GM19452 (cell line): ENCODE measurements around the gene KLHL30.
"Not testable (repeated sequence)": the region's sequence is repeated elsewhere in the genome, so short reads cannot be mapped to it uniquely, and the experiment has no call there.

Source experiments
- ATAC-seq: cut with Tn5 transposase; IDR thresholded peaks from one replicate; pipeline ENCODE4 v1.9.1; 2021; ENCODE audit not compliant: unreplicated experiment

Gene KLHL30

DNA sequence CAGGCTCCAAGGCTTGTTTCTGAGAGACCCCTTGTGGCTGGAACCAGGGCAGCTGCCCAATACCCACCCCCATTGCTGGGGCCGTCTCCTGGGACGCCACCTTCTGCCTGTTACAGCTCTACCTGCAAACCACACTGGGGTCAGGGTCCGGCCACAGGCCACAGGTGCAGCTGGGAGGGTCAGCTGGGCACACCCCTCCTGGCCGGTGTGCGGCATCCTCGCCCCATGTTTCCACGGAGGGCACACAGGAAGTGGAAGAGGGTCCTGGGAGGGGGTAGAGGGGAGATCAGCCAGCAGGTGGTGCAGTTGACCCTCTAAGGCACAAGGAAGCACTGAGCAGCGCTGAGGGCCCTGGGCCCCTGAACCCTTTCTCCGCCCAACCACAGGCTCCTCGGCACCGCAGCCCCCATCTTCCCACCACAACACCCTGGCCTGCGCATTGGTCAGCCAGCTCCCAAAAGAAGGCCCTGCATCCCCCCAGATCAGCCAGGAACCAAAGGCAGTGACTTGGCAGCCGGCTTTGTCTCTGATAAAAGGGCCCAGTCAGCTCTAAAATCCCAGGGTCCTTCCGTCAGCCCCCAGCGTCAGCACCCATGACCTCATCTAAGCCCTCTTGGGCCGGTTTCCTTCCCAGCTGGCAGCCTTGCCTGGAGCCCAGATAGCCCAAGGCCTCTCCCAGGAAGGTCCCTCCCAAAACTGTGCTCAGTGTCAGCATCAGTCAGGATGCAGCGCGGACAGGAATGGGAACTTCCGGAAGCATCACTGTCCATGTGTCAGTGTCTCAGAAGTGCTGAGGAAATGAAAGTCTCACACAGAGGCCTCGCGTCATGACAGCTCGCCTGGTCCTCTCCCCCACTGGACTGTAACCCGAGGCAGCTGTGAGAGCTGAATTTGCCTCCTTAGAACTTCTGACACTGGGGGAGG lies 22.0 kb downstream of the KLHL30 start:
- no peak for ATAC-seq

- ATAC-seq: no peak
These were observed 23.0 kb downstream of the KLHL30 start for GRCh38 chr2:238161291-238162051.

GRCh38 chr2:238162251-238162845 lies 23.9 kb downstream of the KLHL30 start:
- no peak for ATAC-seq

DNA sequence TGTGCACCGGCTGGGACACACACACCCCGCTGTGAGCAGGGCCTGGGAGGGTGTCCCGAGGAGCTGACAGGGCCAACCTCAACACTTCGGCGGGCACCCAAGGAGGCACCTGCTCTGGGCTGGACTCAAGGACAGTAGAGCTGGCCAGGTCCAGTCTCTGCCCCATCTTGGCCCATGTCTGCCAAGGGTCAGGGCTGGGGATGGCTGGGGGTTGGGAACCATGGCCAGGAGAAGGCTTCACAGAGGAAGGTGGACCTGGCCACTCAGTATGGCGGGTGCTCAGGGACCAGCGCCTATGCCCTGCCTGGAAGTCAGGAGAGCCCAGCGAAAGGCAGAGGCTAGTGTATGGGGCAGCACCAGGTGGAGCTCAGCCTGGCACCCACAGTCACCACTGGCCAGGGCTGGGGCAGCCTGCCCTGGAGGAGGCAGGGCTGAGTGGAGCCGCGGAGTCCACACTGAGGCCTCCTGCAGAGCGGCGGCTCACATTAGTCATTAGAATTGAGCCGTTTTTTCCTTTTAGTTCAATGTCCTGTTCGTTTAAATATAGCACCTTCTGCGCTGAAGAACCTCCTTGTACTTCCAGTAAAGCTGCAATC lies 24.5 kb downstream of the KLHL30 start:
- no peak for ATAC-seq

DNA sequence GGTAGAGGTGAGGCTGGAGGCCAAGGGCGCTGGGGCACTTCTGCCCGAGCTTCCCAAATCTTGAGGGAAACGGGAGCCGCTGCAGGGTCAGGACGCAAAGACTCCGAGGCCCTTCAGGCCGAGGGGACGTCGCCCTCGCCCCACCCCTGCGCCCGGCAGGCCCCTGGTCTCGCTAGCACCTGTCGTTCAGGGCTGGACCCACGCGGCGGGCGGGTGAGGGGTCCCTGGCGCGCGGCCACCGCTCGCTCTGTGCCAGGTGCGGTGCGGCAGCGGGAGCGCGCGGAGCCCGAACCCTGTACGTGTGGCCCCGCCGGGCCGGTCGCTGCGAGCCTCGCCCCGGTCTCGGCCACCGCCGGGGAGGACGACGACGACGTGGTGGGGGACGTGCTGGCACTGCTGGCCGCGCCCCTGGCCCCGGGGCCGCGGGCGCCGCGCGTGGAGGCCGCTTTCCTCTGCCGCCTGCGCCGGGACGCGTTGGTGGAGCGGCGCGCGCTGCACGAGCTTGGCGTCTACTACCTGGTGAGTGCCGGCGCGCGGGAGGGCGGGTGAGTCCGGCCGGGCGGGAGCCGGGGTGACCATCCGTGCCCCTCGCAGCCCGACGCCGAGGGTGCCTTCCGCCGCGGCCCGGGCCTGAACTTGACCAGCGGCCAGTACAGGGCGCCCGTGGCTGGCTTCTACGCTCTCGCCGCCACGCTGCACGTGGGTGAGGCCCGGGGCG lies 25.2 kb downstream of the KLHL30 start:
- ATAC-seq: no peak

GRCh38 chr2:238164906-238165287 lies 26.4 kb downstream of the KLHL30 start:
- ATAC-seq: no peak

GRCh38 chr2:238165288-238165921 lies 26.9 kb downstream of the KLHL30 start:
- ATAC-seq: no peak

DNA sequence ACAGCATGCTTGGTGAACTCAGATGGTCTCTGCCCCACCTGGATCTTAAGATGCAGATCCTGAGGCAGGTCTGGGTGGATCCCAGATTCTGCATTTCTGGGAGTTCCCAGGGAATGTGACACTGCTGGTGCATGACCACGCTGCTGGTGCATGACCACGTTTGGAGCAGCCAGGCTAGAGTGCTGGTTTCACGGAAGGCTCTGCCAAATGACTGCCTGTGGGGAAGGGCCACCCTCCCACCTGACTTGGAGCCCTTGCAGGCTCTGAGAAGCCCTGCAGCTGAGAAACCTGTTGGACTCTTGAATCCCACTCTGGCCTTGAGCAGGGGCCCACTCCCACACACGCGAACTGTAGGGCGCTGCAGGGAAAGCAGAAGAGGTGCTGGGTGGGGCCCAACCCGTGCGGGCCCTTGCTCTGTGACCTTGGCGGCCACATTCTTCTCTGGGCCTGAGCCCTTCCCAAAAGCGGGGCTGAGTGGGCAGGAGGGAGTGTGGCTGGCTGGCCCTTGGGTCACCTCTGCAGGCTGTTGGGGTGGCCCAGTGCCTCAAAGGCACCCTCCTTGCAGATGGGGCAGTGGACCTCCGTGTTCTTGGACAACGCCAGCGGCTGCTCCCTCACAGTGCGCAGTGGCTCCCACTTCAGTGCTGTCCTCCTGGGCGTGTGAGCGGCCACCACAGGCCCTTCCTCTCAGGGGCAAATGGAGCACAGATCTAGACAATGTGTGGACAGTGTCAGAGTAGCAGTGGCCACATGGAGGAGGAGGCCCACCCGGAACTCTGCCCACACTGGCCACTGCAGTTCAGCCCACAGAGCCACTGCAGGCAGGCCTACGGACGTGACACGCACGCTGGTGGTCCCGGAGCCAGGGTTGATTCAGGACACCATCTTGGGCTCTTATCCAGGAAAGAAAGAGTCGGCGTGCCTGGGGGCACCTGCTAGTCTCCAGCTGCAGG lies 28.2 kb downstream of the KLHL30 start:
- ATAC-seq: no peak

DNA sequence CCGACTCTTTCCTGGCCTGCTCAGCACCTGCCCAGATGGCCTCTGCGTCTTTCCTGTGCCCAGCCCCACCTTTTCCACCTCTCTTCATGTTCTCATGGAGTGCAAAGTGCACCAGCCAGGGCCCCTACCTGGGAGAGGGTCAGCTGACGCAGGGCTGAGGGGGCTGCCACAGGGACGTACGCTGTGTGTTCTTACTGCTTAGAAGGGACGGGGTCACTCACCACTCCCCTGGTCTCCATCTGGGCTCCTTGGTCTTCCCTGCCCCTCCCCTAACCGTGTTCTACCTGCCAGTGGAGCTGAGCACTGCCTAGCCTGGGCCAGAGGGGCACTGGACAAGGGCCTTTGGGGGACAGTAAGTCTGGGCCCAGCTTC lies 28.9 kb downstream of the KLHL30 start:
- no peak for ATAC-seq

DNA sequence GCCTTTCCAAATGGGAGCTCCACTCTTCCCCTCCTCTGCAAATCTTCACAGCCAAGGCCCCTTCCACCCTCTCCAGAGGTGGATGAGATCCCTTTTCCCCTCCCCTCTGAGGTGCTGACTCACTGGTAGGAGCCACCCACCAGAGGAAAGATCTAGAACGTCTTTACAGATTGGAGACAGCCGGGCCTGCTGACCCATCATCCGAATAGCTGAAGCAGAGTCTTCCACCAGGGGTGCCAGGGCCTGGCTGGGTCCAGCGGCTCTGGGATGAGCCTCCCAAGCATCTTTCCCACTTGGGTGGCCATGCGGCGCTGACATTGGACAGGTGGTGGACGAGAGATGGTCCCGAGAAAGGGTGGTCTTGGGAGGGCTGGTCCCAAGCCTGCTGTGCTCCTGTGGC lies 29.3 kb downstream of the KLHL30 start:
- no peak for ATAC-seq

DNA sequence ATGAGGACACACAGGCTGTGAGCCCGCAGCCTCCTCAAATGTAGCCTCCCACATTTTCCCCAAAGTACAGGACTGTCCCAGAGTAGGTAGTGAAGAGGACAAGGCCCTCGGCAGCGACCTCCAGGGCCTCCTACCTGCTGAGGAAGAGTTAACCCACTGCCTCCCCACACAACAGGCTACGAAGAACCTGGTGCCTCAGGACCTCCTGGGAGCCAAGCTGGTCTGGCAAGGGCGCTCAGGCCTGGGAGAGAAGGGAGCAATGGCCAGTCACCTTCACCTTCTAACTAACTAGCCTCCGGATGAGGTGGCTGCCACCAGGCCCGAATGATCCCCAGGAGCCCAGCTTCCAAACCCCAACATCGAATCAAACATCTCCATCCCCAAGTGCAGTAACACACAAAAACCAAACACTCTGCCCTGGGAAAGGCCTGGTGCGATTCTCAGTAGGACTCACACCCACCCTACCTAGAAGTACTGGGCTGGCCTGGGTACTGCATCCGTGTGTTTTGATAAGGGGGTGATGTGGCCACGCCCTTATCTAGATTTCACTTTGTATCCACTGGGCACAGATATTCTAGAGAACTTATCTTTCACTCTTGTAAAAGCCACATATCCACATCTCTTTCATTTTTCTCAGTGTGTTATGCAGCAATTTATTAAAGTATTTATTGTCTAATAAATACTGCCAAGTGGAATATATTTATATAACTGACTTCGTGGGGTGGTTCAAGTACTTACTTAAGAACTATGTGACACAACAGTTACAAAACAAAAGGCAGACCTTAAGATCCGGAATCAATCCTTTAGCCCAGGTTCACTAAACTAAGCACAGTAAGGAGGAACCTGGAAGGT lies 30.0 kb downstream of the KLHL30 start:
- ATAC-seq: no peak

GRCh38 chr2:238169048-238169707 lies 30.7 kb downstream of the KLHL30 start:
- ATAC-seq: no peak

- no peak for ATAC-seq
These were observed 31.3 kb downstream of the KLHL30 start for GRCh38 chr2:238169708-238170251.

DNA sequence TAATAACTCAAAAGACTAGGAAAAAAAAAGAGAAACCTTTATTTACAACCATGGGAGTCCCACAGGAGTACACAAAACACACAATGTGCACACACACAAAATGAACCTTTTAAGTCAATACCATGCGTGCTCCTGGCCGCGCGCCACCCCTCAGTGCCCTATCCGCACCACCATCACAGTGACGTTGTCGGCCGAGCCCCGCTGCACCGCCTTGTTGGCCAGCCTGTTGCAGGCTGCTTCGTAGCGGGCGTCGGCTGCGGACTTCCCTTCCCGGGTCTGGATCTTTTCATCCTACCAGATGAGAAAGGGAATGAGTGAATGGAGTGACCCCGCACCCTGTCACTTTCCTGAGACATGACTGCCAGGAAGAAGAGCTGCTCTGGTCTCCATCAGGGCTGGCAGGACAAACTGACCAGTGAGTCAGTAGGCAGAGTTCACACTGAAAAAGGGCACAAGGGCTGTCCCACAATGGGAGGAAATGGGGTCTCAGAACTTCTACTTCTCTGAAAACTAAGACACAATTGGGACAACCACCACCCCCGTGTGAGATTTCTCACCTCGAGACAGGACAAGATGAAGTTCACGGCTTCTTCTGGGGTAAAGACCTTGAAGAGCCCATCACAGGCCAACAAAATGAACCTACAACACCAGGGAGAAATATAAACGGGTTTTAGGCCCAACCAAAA lies 32.1 kb downstream of the KLHL30 start:
- no peak for ATAC-seq

DNA sequence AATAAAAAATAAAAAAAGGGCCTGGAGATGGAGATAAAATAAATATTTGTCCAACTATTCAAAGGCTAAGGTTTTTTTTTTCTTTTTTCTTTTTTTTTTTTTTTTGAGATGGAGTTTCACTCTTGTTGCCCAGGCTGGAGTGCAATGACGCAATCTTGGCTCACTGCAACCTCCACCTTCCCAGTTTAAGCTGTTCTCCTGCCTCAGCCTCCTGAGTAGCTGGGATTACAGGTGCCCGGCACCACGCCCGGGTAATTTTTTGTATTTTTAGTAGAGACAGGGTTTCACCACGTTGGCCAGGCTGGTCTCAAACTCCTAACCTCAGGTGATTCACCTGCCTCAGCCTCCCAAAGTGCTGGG lies 32.6 kb downstream of the KLHL30 start:
- not testable (repeated sequence) for ATAC-seq

DNA sequence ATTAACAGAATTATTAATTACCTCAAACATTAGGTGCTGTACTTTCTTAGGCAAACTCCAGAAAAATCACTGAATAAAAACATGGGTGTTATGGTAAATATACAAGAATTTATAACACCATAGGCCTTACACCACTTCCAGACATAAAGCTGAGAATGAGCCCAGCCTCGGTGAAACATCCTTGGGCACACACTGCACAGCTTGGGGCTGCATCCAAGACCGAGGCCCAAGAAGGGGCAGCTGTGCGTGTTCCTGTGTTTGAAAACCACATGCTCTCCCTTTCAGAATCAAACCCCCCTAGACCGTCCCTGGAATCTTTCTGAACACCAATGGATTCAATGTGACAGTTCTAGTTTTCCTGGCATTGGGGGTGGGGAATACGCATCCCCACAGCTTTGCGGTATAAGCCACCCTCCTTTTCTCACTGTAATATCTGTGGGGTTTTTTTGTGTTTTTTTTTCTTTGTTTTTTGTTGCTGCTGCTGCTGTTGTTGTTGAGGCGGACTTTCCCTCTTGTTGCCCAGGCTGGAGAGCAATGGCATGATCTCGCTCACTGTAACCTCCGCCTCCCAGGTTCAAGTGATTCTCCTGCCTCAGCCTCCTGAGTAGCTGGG lies 33.2 kb downstream of the KLHL30 start:
- ATAC-seq: no peak

GRCh38 chr2:238172439-238172838 lies 34.0 kb downstream of the KLHL30 start:
- ATAC-seq: no peak
